ENCODE results near the gene RALGAPA2. TPM values are rescaled to one million over a fixed set of nuclear protein-coding genes. Genes with fewer than 3 reads are reported as not detected.

RALGAPA2 gene
- total RNA-seq, 1 donor from 2014 or later: 88.9 TPM

GRCh38 chr20:20657092-20657491 lies 55.4 kb downstream of the RALGAPA2 start:
- H3K4me3 ChIP-seq: no peak overlapping the region
- ATAC-seq (no peak), DNase-seq (no peak)
- TF ChIP-seq CTCF (IDR thresholded peaks at IDR 0.05): no peak
- H3K9me3 ChIP-seq: no peaks in the 10 kb centered on the region
- intact Hi-C loops (cut with DNase I): no loop called here
- H3K27ac ChIP-seq: no peak overlapping the region
- no peaks in the 10 kb centered on the region for H3K36me3 ChIP-seq
- H3K27me3 ChIP-seq: no peaks in the 10 kb centered on the region
- no peaks in the 10 kb centered on the region for H3K4me1 ChIP-seq

DNA sequence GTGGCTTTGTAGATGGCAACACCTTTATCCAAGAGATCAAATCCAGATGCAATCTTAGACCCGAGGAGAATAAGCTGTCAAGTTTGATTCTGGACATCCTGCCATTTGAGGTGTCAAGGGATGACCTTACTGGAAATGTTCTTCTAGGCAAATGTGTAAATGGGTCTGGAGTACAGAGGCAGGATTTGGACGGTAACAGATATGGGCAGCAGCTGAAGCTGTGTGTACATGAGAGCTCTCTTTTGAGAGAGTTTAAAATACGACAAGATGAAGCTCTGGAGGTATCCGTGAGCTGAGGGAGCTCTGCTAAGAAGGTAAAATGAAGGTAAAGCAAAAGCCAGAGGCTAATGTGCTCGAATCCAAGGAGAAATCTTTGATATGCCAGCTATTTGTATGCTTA lies 56.6 kb downstream of the RALGAPA2 start:
- Histone ChIP-seq H3K4me1 (no peaks in the 10 kb centered on the region), H3K9me3 (no peaks in the 10 kb centered on the region), H3K27ac (no peak overlapping the region), H3K36me3 (no peaks in the 10 kb centered on the region), H3K4me3 (no peak overlapping the region), H3K27me3 (no peaks in the 10 kb centered on the region)
- TF ChIP-seq CTCF (IDR thresholded peaks at IDR 0.05): no peak
- intact Hi-C loops (cut with DNase I): no loop called here
- DNase-seq (no peak), ATAC-seq (no peak)

DNA sequence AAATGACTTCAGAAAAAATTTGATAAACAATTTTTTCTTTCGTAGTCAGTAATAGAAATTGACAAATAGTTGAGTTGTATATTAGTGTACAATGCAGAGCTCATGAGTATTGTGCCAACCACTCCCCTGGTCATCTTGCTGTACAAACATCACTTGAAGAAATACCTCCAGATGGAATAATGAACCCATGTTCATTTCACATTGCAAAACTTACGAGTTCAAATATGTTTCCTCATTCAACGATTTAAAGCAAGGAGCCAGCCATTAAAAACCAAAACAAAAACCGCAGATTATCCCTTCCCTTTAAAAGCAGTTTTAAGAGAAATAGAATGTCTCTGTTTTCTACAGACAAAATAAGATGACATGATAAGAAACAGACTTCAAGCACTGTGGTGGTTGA lies 62.5 kb downstream of the RALGAPA2 start:
- no peak for ATAC-seq
- Histone ChIP-seq H3K4me1 (no peaks in the 10 kb centered on the region), H3K27me3 (no peaks in the 10 kb centered on the region), H3K9me3 (no peaks in the 10 kb centered on the region), H3K4me3 (no peak overlapping the region), H3K27ac (no peak overlapping the region), H3K36me3 (no peaks in the 10 kb centered on the region)
- intact Hi-C loops (cut with DNase I): no loop called here
- no peak for TF ChIP-seq CTCF (IDR thresholded peaks at IDR 0.05)
- DNase-seq: no peak

GRCh38 chr20:20643927-20644326 lies 68.5 kb downstream of the RALGAPA2 start:
- Histone ChIP-seq H3K27me3 (no peaks in the 10 kb centered on the region), H3K4me3 (no peak overlapping the region), H3K9me3 (no peaks in the 10 kb centered on the region), H3K4me1 (no peaks in the 10 kb centered on the region), H3K27ac (no peak overlapping the region), H3K36me3 (peaks cover 20% of the 10 kb centered on the region)
- no peak for TF ChIP-seq CTCF (IDR thresholded peaks at IDR 0.05)
- intact Hi-C loops (cut with DNase I): no loop called here
- no peak for DNase-seq
- no peak for ATAC-seq

- Histone ChIP-seq H3K4me1 (no peaks in the 10 kb centered on the region), H3K27me3 (no peaks in the 10 kb centered on the region), H3K9me3 (no peaks in the 10 kb centered on the region), H3K36me3 (peaks cover 37% of the 10 kb centered on the region), H3K27ac (no peak overlapping the region), H3K4me3 (no peak overlapping the region)
- DNase-seq (no peak), ATAC-seq (no peak)
- no peak for TF ChIP-seq CTCF (IDR thresholded peaks at IDR 0.05)
- intact Hi-C loops (cut with DNase I): no loop called here
Observed at GRCh38 chr20:20641783-20642182, 70.7 kb downstream of the RALGAPA2 start.

GRCh38 chr20:20638878-20639277 lies 73.6 kb downstream of the RALGAPA2 start:
- Histone ChIP-seq H3K4me3 (no peak overlapping the region), H3K27ac (no peak overlapping the region), H3K9me3 (no peaks in the 10 kb centered on the region), H3K27me3 (no peaks in the 10 kb centered on the region), H3K4me1 (no peaks in the 10 kb centered on the region), H3K36me3 (peaks cover 54% of the 10 kb centered on the region)
- ATAC-seq (no peak), DNase-seq (no peak)
- intact Hi-C loops (cut with DNase I): no loop called here
- no peak for TF ChIP-seq CTCF (IDR thresholded peaks at IDR 0.05)
